T-cell (primary cell): Measurements from ENCODE around the gene CASK. TPM values are rescaled to one million over a fixed set of nuclear protein-coding genes. Genes with fewer than 3 reads are reported as not detected.
A peak's percentile ranks its signal among the peaks of the same experiment; 100 is the strongest.

Source experiments
- ATAC-seq, 4 experiments: fragments of 200-7000 bp in 3 of 4; fragments of 150-1000 bp in 1 of 4; cut with Tn5 transposase; replicated peaks in 1 of 4; 1 replicate in 3 of 4; 2 replicates in 1 of 4; pipeline ENCODE4 v1.10.0; 2021; ENCODE audit warnings: moderate library complexity in 3 of 4, mild to moderate bottlenecking in 2 of 4, moderate number of reproducible peaks in 1 of 4
- CTCF ChIA-PET, 2 donors: fragments of 300-600 bp; sonication (Branson Sonifier 250); formaldehyde crosslinking; loops; one replicate each; lab custom pipeline; 2022; ENCODE audit warnings: antibody characterized with exemption in 2 of 2; lab: Charles Lee
- POLR2A ChIA-PET, 2 donors: fragments of 300-600 bp; sonication (Branson Sonifier 250); formaldehyde crosslinking; loops; one replicate each; lab custom pipeline; 2022; ENCODE audit warnings: antibody characterized with exemption in 2 of 2; lab: Charles Lee
- DNase-seq, 35 experiments: peaks; one replicate each; pipeline versions ENCODE4 v3.0.0 to v3.0.0-alpha.2; 2013 to 2023
- H3K27ac ChIP-seq: one replicate; pipeline ENCODE4 v1.5.1; 2013; ENCODE audit warnings: low read length
- H3K27me3 ChIP-seq, 2 experiments: replicated peaks in 1 of 2; 1 replicate in 1 of 2; 2 replicates in 1 of 2; pipeline versions ENCODE4 v1.6.1 to v1.7.0; 2013; ENCODE audit warnings: low read length in 1 of 2, mixed read lengths in 1 of 2; ENCODE audit not compliant: control insufficient read depth in 2 of 2, insufficient read depth in 2 of 2; ENCODE audit errors: extremely low read depth in 1 of 2
- H3K36me3 ChIP-seq, 2 donors: 1 replicate in 1 of 2; 2 replicates in 1 of 2; pipeline versions ENCODE4 v1.6.1 to v1.7.0; 2013; ENCODE audit warnings: low read length in 1 of 2; ENCODE audit not compliant: control insufficient read depth in 2 of 2, insufficient read depth in 1 of 2; ENCODE audit errors: extremely low read depth in 1 of 2
- H3K4me1 ChIP-seq, 2 experiments: 1 replicate in 1 of 2; 2 replicates in 1 of 2; pipeline versions ENCODE4 v1.6.1 to v1.7.0; 2013; ENCODE audit warnings: low read length in 2 of 2, mixed read lengths in 1 of 2; ENCODE audit not compliant: insufficient read depth in 2 of 2, control insufficient read depth in 1 of 2; ENCODE audit errors: extremely low read depth in 1 of 2
- H3K4me3 ChIP-seq, 2 donors: 1 replicate in 1 of 2; 2 replicates in 1 of 2; pipeline versions ENCODE4 v1.5.1 to v1.7.0; 2013; ENCODE audit warnings: mild to moderate bottlenecking in 2 of 2, low read length in 1 of 2, moderate library complexity in 1 of 2; ENCODE audit not compliant: control insufficient read depth in 1 of 2; ENCODE audit errors: extremely low read depth in 1 of 2
- H3K9me3 ChIP-seq: 2 replicates; pipeline ENCODE4 v1.7.0; 2013
- H3K27ac Mint-ChIP-seq, 2 donors: one replicate each; pipeline ENCODE4 v1.8.0; 2020 to 2021; ENCODE audit warnings: mild to moderate bottlenecking in 2 of 2, mixed read lengths in 2 of 2
- H3K27me3 Mint-ChIP-seq, 2 donors: one replicate each; pipeline ENCODE4 v1.8.0; 2021 to 2022; ENCODE audit warnings: mixed read lengths in 2 of 2
- H3K36me3 Mint-ChIP-seq: one replicate; pipeline ENCODE4 v1.8.0; 2021; ENCODE audit warnings: mixed read lengths
- H3K4me1 Mint-ChIP-seq, 3 donors: one replicate each; pipeline ENCODE4 v1.8.0; 2020 to 2022; ENCODE audit warnings: mixed read lengths in 3 of 3, mild to moderate bottlenecking in 1 of 3
- H3K4me3 Mint-ChIP-seq, 3 donors: one replicate each; pipeline ENCODE4 v1.8.0; 2020 to 2022; ENCODE audit warnings: mild to moderate bottlenecking in 3 of 3, mixed read lengths in 3 of 3, moderate library complexity in 3 of 3
- H3K9me3 Mint-ChIP-seq, 3 donors: one replicate each; pipeline ENCODE4 v1.8.0; 2020 to 2022; ENCODE audit warnings: mixed read lengths in 3 of 3
- WGBS: methylation state at CpG from one replicate; pipeline ENCODE4 v1.1.5; 2013; ENCODE audit warnings: missing lambda C conversion rate; ENCODE audit not compliant: insufficient coverage; 5-methylcytosine and 5-hydroxymethylcytosine counted together
- total RNA-seq, 35 experiments: library from RNA in 6 of 35; stranded (reverse) in 6 of 35; fragments of 120-200 nt in 1 of 35; gene quantifications; one replicate each; pipeline versions ENCODE4 v1.2.1 to v1.2.4 and lab custom pipeline; 2013 to 2026

Gene CASK
- total RNA-seq, 5 donors from 2014 or later (not counting 1 experiment from before 2014, with no cell fraction given), result 52.6 to 81.6 (median 67.5) TPM

DNA sequence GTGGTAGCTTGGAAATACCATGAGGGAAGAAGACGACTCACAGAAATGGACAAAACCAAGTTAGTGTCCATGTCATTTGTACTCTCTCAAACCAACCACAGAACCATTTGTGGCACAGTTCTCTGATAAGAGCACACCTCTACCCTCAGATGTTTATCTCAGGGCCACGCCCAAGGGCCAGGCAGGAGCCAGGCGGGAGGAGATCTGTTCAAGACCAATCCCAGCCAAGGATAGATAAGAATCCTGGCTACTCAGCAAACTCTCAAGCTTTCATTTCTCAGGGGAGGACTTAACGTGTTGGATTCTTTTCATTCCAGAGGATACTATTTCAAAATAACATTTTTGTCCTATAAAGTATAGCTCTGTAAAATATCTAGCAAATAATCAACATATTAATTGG, 381.2 kb downstream of the CASK start:
- no peaks in the 10 kb centered on the region for H3K27me3 ChIP-seq
- H3K4me1 Mint-ChIP-seq, result peaks cover 0 to 5% (median 0%) of the 10 kb centered on the region in 3 donors
- H3K36me3 Mint-ChIP-seq, result peaks cover 26% of the 10 kb centered on the region
- no peak overlapping the region for H3K4me3 Mint-ChIP-seq
- ChIA-PET POLR2A (interaction anchor here in 1 of 2 donors (0.6 kb wide), 1 partner anchor 256 kb away, joined by 3 read pairs; no protein-coding TSS in a partner anchor), CTCF (no interaction called here)
- H3K27ac ChIP-seq, result no peak overlapping the region
- WGBS, result no CpG with 5 or more reads among the region's 4 CpGs
- no peak overlapping the region for H3K4me3 ChIP-seq
- H3K27me3 Mint-ChIP-seq, result peaks cover 0 to under 1% of the 10 kb centered on the region in 2 donors
- H3K9me3 ChIP-seq, result no peaks in the 10 kb centered on the region
- H3K36me3 ChIP-seq, result peaks cover 0 to 13% of the 10 kb centered on the region in 2 donors
- H3K27ac Mint-ChIP-seq, result no peak overlapping the region
- no peak for ATAC-seq
- H3K4me1 ChIP-seq, result no peaks in the 10 kb centered on the region
- H3K9me3 Mint-ChIP-seq, result no peaks in the 10 kb centered on the region
- DNase-seq, result no peak

DNA sequence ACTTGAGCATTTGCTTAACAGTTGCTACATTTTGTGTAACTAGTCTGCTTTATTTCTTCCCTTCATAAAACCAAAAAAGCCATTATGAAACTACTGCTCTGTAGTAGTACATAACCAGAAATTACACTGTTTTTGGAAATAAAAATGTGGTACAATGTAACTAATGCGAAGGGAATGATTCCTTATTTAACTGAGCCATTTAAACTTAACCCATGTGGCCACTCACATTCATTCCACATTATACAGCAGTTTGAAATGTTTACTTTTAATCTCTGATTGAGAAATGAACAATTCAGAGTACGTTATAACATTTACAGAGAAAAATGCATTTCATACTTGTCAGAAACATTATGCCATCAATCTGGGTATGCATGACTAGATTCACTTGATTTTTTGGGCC, 382.0 kb downstream of the CASK start:
- POLR2A ChIA-PET, result interaction anchor here in 1 of 2 donors (0.6 kb wide), 1 partner anchor 257 kb away, joined by 3 read pairs; no protein-coding TSS in a partner anchor
- Mint-ChIP-seq H3K27ac (no peak overlapping the region), H3K4me3 (no peak overlapping the region)

DNA sequence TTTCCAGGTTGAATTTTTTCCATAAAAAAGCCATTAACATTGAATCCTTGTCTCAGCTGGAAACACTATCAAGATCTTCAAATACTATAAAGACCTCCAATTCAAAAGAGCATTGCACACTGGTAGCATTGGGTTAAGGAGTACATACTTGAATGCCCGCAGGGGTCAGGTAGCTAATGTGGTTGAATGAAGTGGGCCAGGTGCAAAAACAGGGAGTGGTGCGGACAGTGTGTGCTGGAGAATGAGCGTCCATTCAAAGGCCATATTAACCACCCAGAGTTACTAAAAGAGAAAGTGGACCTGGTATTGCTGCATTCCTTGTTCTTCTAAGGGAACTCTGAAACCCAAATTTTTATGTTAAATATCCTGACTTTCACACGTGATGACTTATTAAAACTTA, 384.6 kb downstream of the CASK start:
- ChIA-PET CTCF (no interaction called here), POLR2A (no interaction called here)
- no peak overlapping the region for H3K27ac Mint-ChIP-seq
- H3K27me3 Mint-ChIP-seq, result no peaks in the 10 kb centered on the region
- H3K9me3 Mint-ChIP-seq, result no peaks in the 10 kb centered on the region
- DNase-seq, result no peak
- no CpG with 5 or more reads among the region's 4 CpGs for WGBS
- no peaks in the 10 kb centered on the region for H3K9me3 ChIP-seq
- H3K27ac ChIP-seq, result no peak overlapping the region
- H3K36me3 ChIP-seq, result peaks cover 0 to 19% of the 10 kb centered on the region in 2 donors
- H3K4me1 Mint-ChIP-seq, result peaks cover 0 to 5% (median 0%) of the 10 kb centered on the region in 3 donors
- H3K36me3 Mint-ChIP-seq, result peaks cover 22% of the 10 kb centered on the region
- H3K4me3 ChIP-seq, result no peak overlapping the region
- H3K4me1 ChIP-seq, result no peaks in the 10 kb centered on the region
- no peak for ATAC-seq
- no peak overlapping the region for H3K4me3 Mint-ChIP-seq
- H3K27me3 ChIP-seq, result no peaks in the 10 kb centered on the region

More for the DNA sequence above, 382.0 kb downstream of the CASK start:
- WGBS, result no CpG with 5 or more reads among the region's 2 CpGs
- ATAC-seq, result no peak
- DNase-seq, result no peak
- Mint-ChIP-seq H3K4me1 (peaks cover 0 to 5% (median 0%) of the 10 kb centered on the region in 3 donors), H3K27me3 (no peaks in the 10 kb centered on the region), H3K9me3 (no peaks in the 10 kb centered on the region), H3K36me3 (peaks cover 26% of the 10 kb centered on the region)
- H3K4me1 ChIP-seq, result no peaks in the 10 kb centered on the region
- no peak overlapping the region for H3K27ac ChIP-seq
- no peak overlapping the region for H3K4me3 ChIP-seq
- H3K36me3 ChIP-seq, result peaks cover 0 to 13% of the 10 kb centered on the region in 2 donors
- no peaks in the 10 kb centered on the region for H3K27me3 ChIP-seq
- CTCF ChIA-PET, result no interaction called here
- no peaks in the 10 kb centered on the region for H3K9me3 ChIP-seq

DNA sequence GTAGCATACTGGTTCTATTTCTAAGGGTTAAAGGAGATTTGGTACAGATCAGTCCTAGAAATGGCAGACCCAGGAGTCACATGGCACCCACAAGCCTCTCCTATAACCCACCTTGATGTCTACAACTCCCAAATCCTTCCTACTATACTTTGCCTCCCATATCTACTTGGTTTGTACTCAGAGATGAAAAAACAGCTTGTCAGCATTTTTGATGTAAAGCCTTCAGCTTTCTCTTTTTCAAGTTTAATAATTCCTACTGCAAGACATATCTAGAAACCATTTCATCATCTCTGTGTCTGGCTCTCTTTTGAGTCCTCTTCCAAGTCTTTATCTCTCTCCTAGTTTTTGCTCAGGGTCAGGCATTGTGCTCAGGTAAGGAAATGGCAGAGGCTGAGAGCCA, 393.3 kb downstream of the CASK start:
- ChIA-PET CTCF (no interaction called here), POLR2A (no interaction called here)
- Histone ChIP-seq H3K36me3 (peaks cover 3 to 48% of the 10 kb centered on the region in 2 donors), H3K4me1 (no peaks in the 10 kb centered on the region), H3K27ac (no peak overlapping the region), H3K9me3 (no peaks in the 10 kb centered on the region), H3K4me3 (no peak overlapping the region), H3K27me3 (no peaks in the 10 kb centered on the region)
- Mint-ChIP-seq H3K27me3 (peaks cover 0 to 21% of the 10 kb centered on the region in 2 donors), H3K9me3 (no peaks in the 10 kb centered on the region), H3K4me3 (no peak overlapping the region), H3K27ac (peak overlapping the region in 1 of 2 donors; percentile 59), H3K36me3 (peaks cover 33% of the 10 kb centered on the region), H3K4me1 (peaks cover 0 to 6% (median 2%) of the 10 kb centered on the region in 3 donors)
- ATAC-seq (no peak), DNase-seq (no peak)

DNA sequence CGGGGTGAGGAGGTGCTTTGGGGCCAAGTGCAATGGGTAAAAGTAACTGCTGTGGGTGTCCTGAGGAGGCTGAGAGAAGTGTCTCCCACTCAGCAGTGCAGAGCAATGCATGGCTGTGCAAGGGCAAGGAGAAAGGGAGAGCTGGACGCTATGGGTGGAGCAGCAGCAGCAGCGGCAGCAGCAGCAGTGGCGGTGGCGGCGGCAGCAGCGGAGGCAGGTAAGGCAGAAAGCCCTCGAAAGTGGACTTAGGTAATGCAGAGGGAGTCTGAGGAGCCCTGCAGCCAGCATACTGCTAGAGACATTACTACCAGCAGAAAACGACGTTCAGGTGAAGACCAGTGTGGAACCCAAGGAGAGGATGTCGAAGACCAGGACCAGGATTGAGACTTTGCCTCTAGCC, 394.1 kb downstream of the CASK start:
- H3K36me3 Mint-ChIP-seq, result peaks cover 36% of the 10 kb centered on the region

DNA sequence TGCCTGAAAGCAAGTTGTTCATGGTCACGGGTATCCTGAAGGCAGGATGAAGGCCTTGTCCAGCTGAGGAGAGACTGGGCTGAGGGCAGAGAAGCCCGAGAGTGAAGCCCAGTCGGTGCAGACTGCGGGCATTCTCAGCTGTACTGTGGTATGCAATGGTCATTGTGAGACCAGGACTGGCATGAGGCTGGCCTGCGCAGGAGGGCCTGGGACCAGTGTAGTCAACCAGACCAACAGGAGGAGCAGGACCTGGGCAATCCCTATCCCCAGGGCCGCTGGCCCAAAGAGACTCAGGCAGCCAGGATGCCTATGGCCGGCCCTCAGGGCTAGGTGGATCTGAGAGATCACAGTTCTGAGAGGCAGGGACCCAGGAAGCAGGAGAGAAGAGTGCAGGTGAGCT, 394.6 kb downstream of the CASK start:
- no peak overlapping the region for H3K27ac ChIP-seq
- ATAC-seq, result no peak
- H3K9me3 ChIP-seq, result no peaks in the 10 kb centered on the region
- Mint-ChIP-seq H3K36me3 (peaks cover 36% of the 10 kb centered on the region), H3K4me1 (peaks cover 0 to 6% (median 2%) of the 10 kb centered on the region in 3 donors), H3K4me3 (no peak overlapping the region), H3K27me3 (peaks cover 0 to 24% of the 10 kb centered on the region in 2 donors), H3K9me3 (no peaks in the 10 kb centered on the region), H3K27ac (peak overlapping the region in 1 of 2 donors; percentile 27)
- no peak overlapping the region for H3K4me3 ChIP-seq
- H3K27me3 ChIP-seq, result no peaks in the 10 kb centered on the region
- CTCF ChIA-PET, result no interaction called here
- 100% methylated on average over 3 of the region's 7 CpGs for WGBS
- DNase-seq, result no peak
- POLR2A ChIA-PET, result no interaction called here
- H3K36me3 ChIP-seq, result peaks cover 3 to 49% of the 10 kb centered on the region in 2 donors
- no peaks in the 10 kb centered on the region for H3K4me1 ChIP-seq

More for the DNA sequence above, 394.1 kb downstream of the CASK start:
- no peaks in the 10 kb centered on the region for H3K4me1 ChIP-seq
- WGBS, result 86% methylated on average over 1 of the region's 11 CpGs
- H3K27me3 Mint-ChIP-seq, result peaks cover 0 to 24% of the 10 kb centered on the region in 2 donors
- peak overlapping the region in 1 of 2 donors; percentile 27 for H3K27ac Mint-ChIP-seq
- H3K36me3 ChIP-seq, result peaks cover 3 to 49% of the 10 kb centered on the region in 2 donors
- CTCF ChIA-PET, result no interaction called here
- ATAC-seq (no peak), DNase-seq (no peak)
- H3K4me3 Mint-ChIP-seq, result no peak overlapping the region
- no peaks in the 10 kb centered on the region for H3K27me3 ChIP-seq
- no peaks in the 10 kb centered on the region for H3K9me3 ChIP-seq
- peaks cover 0 to 6% (median 2%) of the 10 kb centered on the region in 3 donors for H3K4me1 Mint-ChIP-seq
- POLR2A ChIA-PET, result no interaction called here
- no peak overlapping the region for H3K27ac ChIP-seq
- no peak overlapping the region for H3K4me3 ChIP-seq
- H3K9me3 Mint-ChIP-seq, result no peaks in the 10 kb centered on the region
